SK-N-SH treated with all-trans-retinoic acid at 6 μM for 48 hours (cell line): ENCODE data around the gene TREX2.

Experiments used
- ATAC-seq: fragments of 200-7000 bp; cut with Tn5 transposase; 3 replicates; pipeline ENCODE4 v1.9.1; 2020; ENCODE audit warnings: mild to moderate bottlenecking, moderate library complexity
- ARNTL ChIP-seq: fragments of 450-650 bp; formaldehyde crosslinking; IDR thresholded peaks from 2 replicates; pipeline ENCODE4 v1.5.0; 2020; ENCODE audit warnings: low read depth, mild to moderate bottlenecking, moderate library complexity, borderline replicate concordance
- BACH2 ChIP-seq: fragments of 250-450 bp; sonication (Bioruptor Pico); IDR thresholded peaks from 2 replicates; pipeline ENCODE4 v1.9.0; 2021; ENCODE audit warnings: mild to moderate bottlenecking, borderline replicate concordance
- CSDC2 ChIP-seq: fragments of 250-450 bp; sonication (Bioruptor Pico); IDR thresholded peaks from 2 replicates; pipeline ENCODE4 v1.5.0; 2020; ENCODE audit warnings: mild to moderate bottlenecking, moderate library complexity
- ESRRG ChIP-seq: fragments of 250-450 bp; sonication (Bioruptor Pico); IDR thresholded peaks from 2 replicates; pipeline ENCODE4 v1.6.1; 2021; ENCODE audit warnings: mild to moderate bottlenecking
- GLIS3 ChIP-seq: fragments of 250-450 bp; sonication (Bioruptor Pico); IDR thresholded peaks from 2 replicates; pipeline ENCODE4 v1.5.0; 2020; ENCODE audit warnings: mild to moderate bottlenecking, moderate library complexity
- OSR1 ChIP-seq: fragments of 250-450 bp; sonication (Bioruptor Pico); IDR thresholded peaks from 2 replicates; pipeline ENCODE4 v1.8.0; 2022; ENCODE audit warnings: moderate library complexity, mild to moderate bottlenecking, inconsistent platforms
- PPARA ChIP-seq: fragments of 250-450 bp; sonication (Bioruptor Pico); IDR thresholded peaks from 2 replicates; pipeline ENCODE4 v1.5.0; 2020; ENCODE audit warnings: mild to moderate bottlenecking, borderline replicate concordance
- RARB ChIP-seq: fragments of 250-450 bp; sonication (Bioruptor Pico); IDR thresholded peaks from 2 replicates; pipeline ENCODE4 v1.8.0; 2021; ENCODE audit warnings: mild to moderate bottlenecking, moderate library complexity
- SNAI2 ChIP-seq: fragments of 250-450 bp; sonication (Bioruptor Pico); IDR thresholded peaks from 2 replicates; pipeline ENCODE4 v1.5.0; 2020; ENCODE audit warnings: mild to moderate bottlenecking, moderate library complexity
- TCF4 ChIP-seq: fragments of 250-450 bp; sonication (Bioruptor Pico); IDR thresholded peaks from 2 replicates; pipeline ENCODE4 v1.8.0; 2021; ENCODE audit warnings: mild to moderate bottlenecking, moderate library complexity, borderline replicate concordance
- ZC3H10 ChIP-seq: fragments of 250-450 bp; sonication (Bioruptor Pico); IDR thresholded peaks from 2 replicates; pipeline ENCODE4 v1.5.1; 2021; ENCODE audit warnings: mild to moderate bottlenecking, moderate library complexity
- ZFP3 ChIP-seq: fragments of 250-450 bp; sonication (Bioruptor Pico); IDR thresholded peaks from 2 replicates; pipeline ENCODE4 v1.5.0; 2020; ENCODE audit warnings: mild to moderate bottlenecking, moderate library complexity
- ZFP30 ChIP-seq: fragments of 450-650 bp; formaldehyde crosslinking; IDR thresholded peaks from 2 replicates; pipeline ENCODE4 v1.5.0; 2022; ENCODE audit warnings: mild to moderate bottlenecking, moderate library complexity
- ZNF565 ChIP-seq: fragments of 450-650 bp; formaldehyde crosslinking; conservative IDR thresholded peaks from 2 replicates; pipeline ENCODE4 v1.5.0; 2020; ENCODE audit warnings: low read depth, mild to moderate bottlenecking, moderate library complexity
- ZNF70 ChIP-seq: fragments of 450-650 bp; formaldehyde crosslinking; IDR thresholded peaks from 2 replicates; pipeline ENCODE4 v1.5.0; 2020; ENCODE audit warnings: mild to moderate bottlenecking, moderate library complexity
- ZNF8 ChIP-seq: fragments of 450-650 bp; formaldehyde crosslinking; IDR thresholded peaks from 2 replicates; pipeline ENCODE4 v1.5.0; 2020; ENCODE audit warnings: mild to moderate bottlenecking, moderate library complexity
- TF ChIP-seq, protein P1 (sequence below): fragments of 250-450 bp; sonication (Bioruptor Pico); IDR thresholded peaks from 2 replicates; pipeline ENCODE4 v1.5.1; 2020; ENCODE audit warnings: low read depth, mild to moderate bottlenecking, moderate library complexity
- TF ChIP-seq, protein P2 (sequence below): fragments of 250-450 bp; sonication (Bioruptor Pico); IDR thresholded peaks from 2 replicates; pipeline ENCODE4 v1.8.0; 2020; ENCODE audit warnings: mild to moderate bottlenecking, moderate library complexity, borderline replicate concordance
- TF ChIP-seq, protein P3 (sequence below): fragments of 250-450 bp; sonication (Bioruptor Pico); IDR thresholded peaks from 2 replicates; pipeline ENCODE4 v1.5.1; 2021; ENCODE audit warnings: mild to moderate bottlenecking, moderate library complexity
- TF ChIP-seq, protein P4 (sequence below): fragments of 250-450 bp; sonication (Bioruptor Pico); IDR thresholded peaks from 2 replicates; pipeline ENCODE4 v1.8.0; 2021; ENCODE audit warnings: low read depth, mild to moderate bottlenecking, moderate library complexity, borderline replicate concordance

TREX2 gene

DNA sequence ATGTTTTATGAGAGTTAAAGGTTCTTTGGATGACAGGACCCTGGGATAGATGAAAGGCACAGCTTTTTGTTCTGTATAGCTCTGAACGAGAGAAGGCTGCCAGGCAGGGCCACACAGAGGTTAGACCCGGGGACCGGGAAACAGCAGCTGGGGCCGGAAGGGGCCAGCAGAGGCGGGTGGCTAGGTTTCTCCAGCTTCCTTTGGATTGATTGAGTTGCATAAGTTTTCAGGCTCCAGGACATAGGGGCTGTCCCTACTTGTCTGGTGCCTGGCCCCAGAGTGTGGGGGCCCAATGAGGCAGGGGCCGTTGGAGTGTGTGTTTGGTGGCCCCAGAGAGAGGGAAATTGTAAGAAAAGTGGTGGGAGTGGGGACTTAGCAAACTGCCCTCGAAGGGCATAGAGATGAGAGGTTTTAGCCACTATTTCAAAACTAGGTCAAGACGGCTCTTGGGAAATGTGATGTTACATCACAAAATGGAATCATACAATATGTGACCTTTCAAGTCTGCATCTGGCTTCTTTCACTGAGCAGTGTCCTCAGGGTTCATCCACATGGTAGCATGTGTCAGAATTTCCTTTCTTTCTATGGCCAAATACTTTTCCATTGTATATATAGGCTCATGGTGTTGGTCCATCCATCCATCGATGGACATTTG, 30.9 kb downstream of the TREX2 start (continued):
- TF ChIP-seq OSR1 (CRISPR knock-in tag): no peak
- TF ChIP-seq, all 23 proteins: peak for 0

DNA sequence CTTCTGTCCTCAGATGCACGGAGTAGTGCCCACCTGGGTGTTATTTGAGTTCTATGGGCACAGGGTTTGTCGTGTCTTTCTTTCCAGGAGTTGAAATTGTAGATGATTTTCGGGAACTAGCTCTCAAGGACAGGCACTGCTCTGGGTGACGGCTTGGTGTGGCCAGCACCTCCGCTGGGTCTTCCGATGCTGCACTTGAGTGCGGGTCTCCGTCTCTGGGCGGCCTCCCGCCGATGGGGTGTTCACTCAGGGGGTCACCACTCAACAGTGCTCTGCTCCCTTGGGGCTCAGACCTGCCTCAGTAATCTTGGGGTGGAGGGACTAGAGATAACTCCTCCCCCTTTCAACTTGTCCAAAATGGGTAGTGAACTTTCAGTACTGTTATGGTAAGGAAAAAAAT, 32.1 kb downstream of the TREX2 start:
- TF ChIP-seq ZNF565: no peak
- no peak for TF ChIP-seq ZFP3 (CRISPR knock-in tag)
- TF ChIP-seq, protein P1, sequence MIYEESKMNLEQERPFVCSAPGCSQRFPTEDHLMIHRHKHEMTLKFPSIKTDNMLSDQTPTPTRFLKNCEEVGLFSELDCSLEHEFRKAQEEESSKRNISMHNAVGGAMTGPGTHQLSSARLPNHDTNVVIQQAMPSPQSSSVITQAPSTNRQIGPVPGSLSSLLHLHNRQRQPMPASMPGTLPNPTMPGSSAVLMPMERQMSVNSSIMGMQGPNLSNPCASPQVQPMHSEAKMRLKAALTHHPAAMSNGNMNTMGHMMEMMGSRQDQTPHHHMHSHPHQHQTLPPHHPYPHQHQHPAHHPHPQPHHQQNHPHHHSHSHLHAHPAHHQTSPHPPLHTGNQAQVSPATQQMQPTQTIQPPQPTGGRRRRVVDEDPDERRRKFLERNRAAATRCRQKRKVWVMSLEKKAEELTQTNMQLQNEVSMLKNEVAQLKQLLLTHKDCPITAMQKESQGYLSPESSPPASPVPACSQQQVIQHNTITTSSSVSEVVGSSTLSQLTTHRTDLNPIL (CRISPR knock-in tag): no peak
- no peak for ATAC-seq

DNA sequence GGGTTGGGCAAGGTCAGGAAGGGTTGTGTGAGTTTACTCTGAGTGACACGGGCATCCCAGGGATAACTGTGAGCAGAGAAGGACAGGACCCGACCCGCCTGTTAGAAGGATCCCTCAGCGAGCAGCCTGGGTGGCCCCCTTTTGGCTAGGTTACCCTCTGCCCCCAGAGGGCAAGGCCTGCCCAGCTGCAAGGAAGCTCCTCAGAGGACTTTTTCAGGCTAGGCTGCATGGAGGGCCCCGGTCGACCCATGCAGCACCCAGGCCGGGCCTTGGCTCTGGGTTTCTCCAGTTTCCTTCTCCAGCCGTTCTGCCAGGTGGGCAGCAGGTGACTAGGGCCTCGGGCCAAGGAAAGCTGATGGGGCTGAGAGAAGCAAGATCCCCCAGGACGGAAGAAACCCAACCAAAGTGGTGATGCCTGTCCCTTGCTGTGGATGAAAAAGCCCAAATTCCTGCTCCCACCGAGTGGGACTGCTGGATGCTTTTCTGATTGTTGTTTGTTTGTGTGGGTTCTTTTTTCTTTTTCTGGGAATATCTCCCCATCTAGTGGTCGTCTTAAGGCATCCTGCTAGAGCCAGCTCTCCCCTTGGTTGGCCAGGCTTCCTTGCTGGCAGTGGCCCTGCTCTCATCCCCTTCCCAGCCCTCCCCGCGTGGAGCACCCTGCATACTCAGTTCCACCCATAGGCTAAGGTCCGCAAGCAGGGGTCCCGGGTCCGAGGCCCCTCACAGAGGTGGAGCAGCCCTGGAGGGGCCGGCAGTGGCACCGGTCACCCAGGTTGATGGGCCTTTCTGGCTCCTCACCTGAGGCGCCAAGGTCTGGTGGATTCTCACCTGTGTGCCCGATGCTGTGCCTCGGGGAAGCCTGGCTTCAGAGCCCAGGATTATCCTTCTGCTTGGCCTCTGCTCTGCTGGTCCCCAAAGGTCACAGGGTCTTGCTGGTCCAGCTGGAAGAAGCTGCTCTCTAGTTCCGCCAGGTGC, 32.8 kb downstream of the TREX2 start:
- no peak for TF ChIP-seq RARB (CRISPR knock-in tag)
- TF ChIP-seq ESRRG: no peak
- TF ChIP-seq, protein P2, sequence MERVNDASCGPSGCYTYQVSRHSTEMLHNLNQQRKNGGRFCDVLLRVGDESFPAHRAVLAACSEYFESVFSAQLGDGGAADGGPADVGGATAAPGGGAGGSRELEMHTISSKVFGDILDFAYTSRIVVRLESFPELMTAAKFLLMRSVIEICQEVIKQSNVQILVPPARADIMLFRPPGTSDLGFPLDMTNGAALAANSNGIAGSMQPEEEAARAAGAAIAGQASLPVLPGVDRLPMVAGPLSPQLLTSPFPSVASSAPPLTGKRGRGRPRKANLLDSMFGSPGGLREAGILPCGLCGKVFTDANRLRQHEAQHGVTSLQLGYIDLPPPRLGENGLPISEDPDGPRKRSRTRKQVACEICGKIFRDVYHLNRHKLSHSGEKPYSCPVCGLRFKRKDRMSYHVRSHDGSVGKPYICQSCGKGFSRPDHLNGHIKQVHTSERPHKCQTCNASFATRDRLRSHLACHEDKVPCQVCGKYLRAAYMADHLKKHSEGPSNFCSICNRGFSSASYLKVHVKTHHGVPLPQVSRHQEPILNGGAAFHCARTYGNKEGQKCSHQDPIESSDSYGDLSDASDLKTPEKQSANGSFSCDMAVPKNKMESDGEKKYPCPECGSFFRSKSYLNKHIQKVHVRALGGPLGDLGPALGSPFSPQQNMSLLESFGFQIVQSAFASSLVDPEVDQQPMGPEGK (CRISPR knock-in tag): no peak
- no peak for TF ChIP-seq OSR1 (CRISPR knock-in tag)
- TF ChIP-seq CSDC2: no peak
- no peak for TF ChIP-seq GLIS3
- TF ChIP-seq TCF4 (CRISPR knock-in tag): no peak
- no peak for TF ChIP-seq ZC3H10
- TF ChIP-seq, protein P1 (CRISPR knock-in tag): no peak
- TF ChIP-seq ZFP30 (CRISPR knock-in tag): no peak
- TF ChIP-seq, protein P3, sequence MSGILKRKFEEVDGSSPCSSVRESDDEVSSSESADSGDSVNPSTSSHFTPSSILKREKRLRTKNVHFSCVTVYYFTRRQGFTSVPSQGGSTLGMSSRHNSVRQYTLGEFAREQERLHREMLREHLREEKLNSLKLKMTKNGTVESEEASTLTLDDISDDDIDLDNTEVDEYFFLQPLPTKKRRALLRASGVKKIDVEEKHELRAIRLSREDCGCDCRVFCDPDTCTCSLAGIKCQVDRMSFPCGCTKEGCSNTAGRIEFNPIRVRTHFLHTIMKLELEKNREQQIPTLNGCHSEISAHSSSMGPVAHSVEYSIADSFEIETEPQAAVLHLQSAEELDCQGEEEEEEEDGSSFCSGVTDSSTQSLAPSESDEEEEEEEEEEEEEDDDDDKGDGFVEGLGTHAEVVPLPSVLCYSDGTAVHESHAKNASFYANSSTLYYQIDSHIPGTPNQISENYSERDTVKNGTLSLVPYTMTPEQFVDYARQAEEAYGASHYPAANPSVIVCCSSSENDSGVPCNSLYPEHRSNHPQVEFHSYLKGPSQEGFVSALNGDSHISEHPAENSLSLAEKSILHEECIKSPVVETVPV (CRISPR knock-in tag): no peak
- TF ChIP-seq ARNTL (CRISPR knock-in tag): no peak
- TF ChIP-seq PPARA: no peak
- no peak for TF ChIP-seq BACH2
- TF ChIP-seq, protein P4, sequence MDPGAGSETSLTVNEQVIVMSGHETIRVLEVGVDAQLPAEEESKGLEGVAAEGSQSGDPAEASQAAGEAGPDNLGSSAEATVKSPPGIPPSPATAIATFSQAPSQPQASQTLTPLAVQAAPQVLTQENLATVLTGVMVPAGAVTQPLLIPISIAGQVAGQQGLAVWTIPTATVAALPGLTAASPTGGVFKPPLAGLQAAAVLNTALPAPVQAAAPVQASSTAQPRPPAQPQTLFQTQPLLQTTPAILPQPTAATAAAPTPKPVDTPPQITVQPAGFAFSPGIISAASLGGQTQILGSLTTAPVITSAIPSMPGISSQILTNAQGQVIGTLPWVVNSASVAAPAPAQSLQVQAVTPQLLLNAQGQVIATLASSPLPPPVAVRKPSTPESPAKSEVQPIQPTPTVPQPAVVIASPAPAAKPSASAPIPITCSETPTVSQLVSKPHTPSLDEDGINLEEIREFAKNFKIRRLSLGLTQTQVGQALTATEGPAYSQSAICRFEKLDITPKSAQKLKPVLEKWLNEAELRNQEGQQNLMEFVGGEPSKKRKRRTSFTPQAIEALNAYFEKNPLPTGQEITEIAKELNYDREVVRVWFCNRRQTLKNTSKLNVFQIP: no peak
- TF ChIP-seq ZNF8 (CRISPR knock-in tag): no peak
- TF ChIP-seq ZNF70 (CRISPR knock-in tag): no peak
- no peak for TF ChIP-seq SNAI2 (CRISPR knock-in tag)
- TF ChIP-seq ZFP3 (CRISPR knock-in tag): no peak
- ATAC-seq: no peak

DNA sequence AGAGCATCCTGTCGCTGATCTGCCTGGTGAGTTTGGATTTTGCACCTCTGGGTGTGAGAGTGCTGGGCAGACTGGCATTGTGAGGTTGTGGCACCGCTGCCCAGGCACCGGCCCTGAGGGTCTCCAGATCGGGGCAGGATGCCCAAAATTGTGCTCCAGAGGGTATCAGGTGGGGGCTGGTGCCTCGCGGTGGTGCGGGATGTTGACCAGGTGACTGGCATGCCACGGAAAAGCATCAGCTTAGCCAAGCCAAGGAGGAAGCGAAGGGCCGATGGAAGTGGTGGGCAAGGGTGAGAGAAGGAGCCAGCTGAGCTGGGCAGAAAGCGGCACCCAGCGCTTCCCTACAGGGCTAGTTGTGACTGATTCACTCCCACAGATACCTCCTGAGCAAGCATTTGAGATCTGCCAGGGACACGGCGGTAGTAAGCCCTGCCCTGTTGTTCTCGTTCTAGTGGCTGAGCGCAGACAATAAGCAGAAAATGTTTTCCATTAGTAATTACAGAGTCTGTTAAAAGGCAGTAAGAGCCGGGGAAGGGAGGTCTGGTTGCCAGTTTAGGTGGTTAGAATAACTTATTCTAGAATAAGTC, 33.8 kb downstream of the TREX2 start:
- TF ChIP-seq SNAI2 (CRISPR knock-in tag): no peak
- no peak for TF ChIP-seq ZFP3 (CRISPR knock-in tag)
- no peak for TF ChIP-seq ARNTL (CRISPR knock-in tag)
- peak; percentile 44 for ATAC-seq
